GM12801 (cell line): Measurements from ENCODE around the gene NRXN2.

Experiments
- TF ChIP-seq, protein P1 (sequence below): IDR thresholded peaks from one replicate; pipeline ENCODE4 v1.5.1; 2011; ENCODE audit warnings: control low read depth; ENCODE audit not compliant: insufficient read length; ENCODE audit errors: extremely low read depth

The NRXN2 gene

DNA sequence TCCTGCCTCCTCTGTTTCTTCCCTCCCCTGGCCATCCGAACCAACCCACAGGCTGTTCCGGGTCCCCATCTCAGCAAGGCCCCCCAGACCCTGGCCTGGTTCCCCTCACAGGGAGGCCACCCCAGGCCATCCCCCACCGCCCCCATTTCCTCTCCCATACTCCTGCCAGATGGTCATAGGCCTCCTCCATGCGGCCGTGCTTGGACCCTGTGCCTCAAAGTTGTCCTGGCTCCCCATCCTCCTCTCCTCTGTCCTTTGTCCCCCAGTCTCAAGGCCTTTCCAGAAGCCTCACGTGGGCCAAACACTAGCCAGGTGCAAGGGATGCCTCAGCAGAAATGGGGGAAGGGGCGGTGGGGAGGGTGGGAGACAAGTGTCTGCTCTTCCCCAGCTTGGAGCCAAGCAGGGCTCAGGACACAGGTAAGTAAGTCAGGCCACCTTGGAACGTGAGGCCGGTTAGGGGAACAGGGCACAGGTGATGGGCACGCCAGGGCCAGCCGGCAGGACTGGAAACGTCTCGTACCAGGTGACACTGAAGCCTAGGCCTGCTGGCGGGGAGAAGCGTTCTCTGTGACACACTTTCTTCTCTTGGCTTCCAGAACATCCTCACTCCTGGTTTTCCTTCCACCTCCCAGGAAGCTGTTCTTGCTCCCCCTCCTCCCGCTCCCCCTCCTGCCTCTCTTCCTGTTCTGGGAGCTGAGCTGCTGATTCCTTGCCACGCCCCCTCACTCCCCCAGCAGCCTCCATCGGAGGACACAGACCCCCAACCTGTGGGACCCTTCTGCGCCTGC lies 163.5 kb downstream of the NRXN2 start:
- TF ChIP-seq, protein P1, sequence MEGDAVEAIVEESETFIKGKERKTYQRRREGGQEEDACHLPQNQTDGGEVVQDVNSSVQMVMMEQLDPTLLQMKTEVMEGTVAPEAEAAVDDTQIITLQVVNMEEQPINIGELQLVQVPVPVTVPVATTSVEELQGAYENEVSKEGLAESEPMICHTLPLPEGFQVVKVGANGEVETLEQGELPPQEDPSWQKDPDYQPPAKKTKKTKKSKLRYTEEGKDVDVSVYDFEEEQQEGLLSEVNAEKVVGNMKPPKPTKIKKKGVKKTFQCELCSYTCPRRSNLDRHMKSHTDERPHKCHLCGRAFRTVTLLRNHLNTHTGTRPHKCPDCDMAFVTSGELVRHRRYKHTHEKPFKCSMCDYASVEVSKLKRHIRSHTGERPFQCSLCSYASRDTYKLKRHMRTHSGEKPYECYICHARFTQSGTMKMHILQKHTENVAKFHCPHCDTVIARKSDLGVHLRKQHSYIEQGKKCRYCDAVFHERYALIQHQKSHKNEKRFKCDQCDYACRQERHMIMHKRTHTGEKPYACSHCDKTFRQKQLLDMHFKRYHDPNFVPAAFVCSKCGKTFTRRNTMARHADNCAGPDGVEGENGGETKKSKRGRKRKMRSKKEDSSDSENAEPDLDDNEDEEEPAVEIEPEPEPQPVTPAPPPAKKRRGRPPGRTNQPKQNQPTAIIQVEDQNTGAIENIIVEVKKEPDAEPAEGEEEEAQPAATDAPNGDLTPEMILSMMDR: no peak

DNA sequence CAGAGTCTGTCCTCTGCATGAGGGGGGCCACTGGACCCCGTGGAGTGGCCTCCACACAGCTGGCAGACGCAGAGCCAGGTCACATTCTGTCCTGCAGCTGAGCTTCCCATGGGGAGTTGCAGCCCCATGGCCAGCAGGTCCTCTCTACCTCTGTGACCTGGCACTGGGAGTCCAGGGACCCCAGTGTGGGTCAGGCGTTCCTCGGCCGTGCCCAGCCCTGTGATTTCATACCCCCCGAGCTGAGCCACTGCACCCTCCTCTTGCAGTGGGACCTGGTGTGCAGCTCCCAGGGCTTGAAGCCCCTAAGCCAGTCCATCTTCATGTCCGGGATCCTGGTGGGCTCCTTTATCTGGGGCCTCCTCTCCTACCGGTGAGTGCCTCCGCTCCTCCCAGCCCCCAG lies 164.1 kb downstream of the NRXN2 start:
- TF ChIP-seq, protein P1: no peak

- TF ChIP-seq, protein P1: no peak
These were observed 164.8 kb downstream of the NRXN2 start for GRCh38 chr11:64558065-64558745.

DNA sequence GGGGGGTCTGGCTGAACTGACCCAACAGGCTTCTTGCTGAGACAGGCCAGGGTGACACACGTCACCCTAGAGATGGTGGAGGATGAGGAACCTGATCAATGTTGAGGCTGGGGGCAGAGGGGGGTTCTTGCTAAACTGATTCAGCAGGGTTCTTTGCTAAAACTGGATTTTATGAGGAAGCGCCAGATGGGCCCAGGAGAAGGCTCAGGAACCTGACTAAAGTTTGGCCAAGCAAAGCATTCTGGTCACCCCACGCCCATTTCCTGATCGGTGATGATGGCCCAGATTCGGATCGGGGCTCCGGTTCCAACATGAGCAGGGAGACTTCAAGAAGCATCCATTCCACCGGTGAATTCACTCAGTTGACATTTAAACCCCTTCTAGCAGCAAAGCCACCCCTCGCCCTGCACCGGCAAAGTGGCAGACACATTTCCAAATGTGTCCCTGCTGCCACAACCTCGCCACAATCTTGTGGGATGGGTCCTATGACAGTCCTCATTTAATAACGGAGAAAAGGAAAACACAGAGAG lies 166.2 kb downstream of the NRXN2 start:
- TF ChIP-seq, protein P1: no peak
